Amniotic stem cell (primary cell): ENCODE data around the gene LPIN3.

Source experiments
- DNase-seq: peaks from one replicate; lab custom pipeline; 2025; lab: John Stamatoyannopoulos, UW

The LPIN3 gene

GRCh38 chr20:41320441-41320840 is 20.2 kb upstream of the LPIN3 start:
- no peak for DNase-seq

GRCh38 chr20:41320976-41321375 is 19.6 kb upstream of the LPIN3 start:
- no peak for DNase-seq

- DNase-seq = no peak
These were observed 13.4 kb upstream of the LPIN3 start for GRCh38 chr20:41327178-41327577.

- peak; percentile 97 for DNase-seq
These were observed 10.9 kb upstream of the LPIN3 start for GRCh38 chr20:41329435-41330342.

- no peak for DNase-seq
These were observed 10.3 kb upstream of the LPIN3 start for GRCh38 chr20:41330343-41330720.

- no peak for DNase-seq
These were observed 9.7 kb upstream of the LPIN3 start for GRCh38 chr20:41330941-41331340.

- no peak for DNase-seq
These were observed 8.9 kb upstream of the LPIN3 start for GRCh38 chr20:41331731-41332130.

GRCh38 chr20:41334036-41334435 is 6.6 kb upstream of the LPIN3 start:
- DNase-seq = no peak

- no peak for DNase-seq
These were observed 5.9 kb upstream of the LPIN3 start for GRCh38 chr20:41334443-41335421.

GRCh38 chr20:41335591-41335990 is 5.0 kb upstream of the LPIN3 start:
- no peak for DNase-seq

GRCh38 chr20:41336711-41337492 is 3.7 kb upstream of the LPIN3 start:
- no peak for DNase-seq

GRCh38 chr20:41339957-41340326 is 679 bp upstream of the LPIN3 start:
- no peak for DNase-seq

- DNase-seq = no peak
These were observed 2.1 kb downstream of the LPIN3 start for GRCh38 chr20:41342474-41343464.

- no peak for DNase-seq
These were observed 3.9 kb downstream of the LPIN3 start for GRCh38 chr20:41344477-41344876.

- DNase-seq = no peak
These were observed 4.5 kb downstream of the LPIN3 start for GRCh38 chr20:41344938-41345728.

GRCh38 chr20:41345729-41346067 is 5.1 kb downstream of the LPIN3 start:
- DNase-seq = no peak

GRCh38 chr20:41347523-41348429 is 7.2 kb downstream of the LPIN3 start:
- DNase-seq = no peak

GRCh38 chr20:41348430-41349172 is 8.0 kb downstream of the LPIN3 start:
- no peak for DNase-seq
